Measurements from ENCODE around the gene TIMM17A.
"Not testable (repeated sequence)": the region's sequence is repeated elsewhere in the genome, so short reads cannot be mapped to it uniquely, and the experiment has no call there.

Gene TIMM17A

GRCh38 chr1:201930803-201931202 is 24.5 kb upstream of the TIMM17A start:
- H3K9me3 Mint-ChIP-seq (ENCODE audit: low read depth), result no peaks in the 10 kb centered on the region
- H3K4me3 Mint-ChIP-seq, result no peak overlapping the region
- H3K27ac Mint-ChIP-seq, result no peak overlapping the region
- no peaks in the 10 kb centered on the region for H3K4me1 Mint-ChIP-seq (ENCODE audit: low read depth)
- no peaks in the 10 kb centered on the region for H3K36me3 Mint-ChIP-seq
- no peaks in the 10 kb centered on the region for H3K27me3 Mint-ChIP-seq

DNA sequence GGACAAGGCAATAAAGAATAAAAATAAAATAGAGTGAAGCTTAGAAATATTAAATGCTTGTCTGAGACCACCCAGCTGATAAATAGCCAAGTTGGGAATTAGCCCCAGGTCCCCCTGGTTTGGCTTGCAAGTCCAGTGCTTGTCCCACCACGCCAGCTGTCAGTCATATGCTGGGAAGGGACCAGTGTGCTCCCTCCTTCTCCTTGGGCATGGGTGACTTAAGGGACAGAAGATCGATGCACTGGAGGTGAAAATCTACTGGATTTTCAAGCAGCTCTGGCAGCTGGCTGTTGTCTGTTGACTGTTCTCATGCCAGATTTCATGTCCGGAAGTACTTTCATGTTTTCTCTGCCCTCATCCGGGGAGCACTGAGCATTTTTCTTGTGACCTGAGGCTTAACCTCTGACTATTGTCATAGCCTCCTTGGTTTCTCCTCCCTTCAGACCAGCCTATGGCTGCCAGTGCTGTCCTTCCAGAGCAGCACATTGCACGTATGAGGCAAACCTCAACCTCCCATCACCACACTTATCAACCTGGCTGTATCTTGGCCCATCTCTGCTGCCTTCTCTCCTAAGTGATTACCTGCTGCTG is 21.4 kb upstream of the TIMM17A start:
- Mint-ChIP-seq H3K27ac (no peak overlapping the region), H3K36me3 (no peaks in the 10 kb centered on the region), H3K4me1 (ENCODE audit: low read depth) (no peaks in the 10 kb centered on the region), H3K9me3 (ENCODE audit: low read depth) (no peaks in the 10 kb centered on the region), H3K27me3 (peaks cover 3% of the 10 kb centered on the region), H3K4me3 (no peak overlapping the region)

GRCh38 chr1:201937624-201938213 is 17.6 kb upstream of the TIMM17A start:
- H3K4me3 Mint-ChIP-seq, result no peak overlapping the region
- H3K27ac Mint-ChIP-seq, result no peak overlapping the region
- H3K9me3 Mint-ChIP-seq (ENCODE audit: low read depth), result no peaks in the 10 kb centered on the region
- H3K36me3 Mint-ChIP-seq, result no peaks in the 10 kb centered on the region
- no peaks in the 10 kb centered on the region for H3K4me1 Mint-ChIP-seq (ENCODE audit: low read depth)
- peaks cover 5% of the 10 kb centered on the region for H3K27me3 Mint-ChIP-seq

DNA sequence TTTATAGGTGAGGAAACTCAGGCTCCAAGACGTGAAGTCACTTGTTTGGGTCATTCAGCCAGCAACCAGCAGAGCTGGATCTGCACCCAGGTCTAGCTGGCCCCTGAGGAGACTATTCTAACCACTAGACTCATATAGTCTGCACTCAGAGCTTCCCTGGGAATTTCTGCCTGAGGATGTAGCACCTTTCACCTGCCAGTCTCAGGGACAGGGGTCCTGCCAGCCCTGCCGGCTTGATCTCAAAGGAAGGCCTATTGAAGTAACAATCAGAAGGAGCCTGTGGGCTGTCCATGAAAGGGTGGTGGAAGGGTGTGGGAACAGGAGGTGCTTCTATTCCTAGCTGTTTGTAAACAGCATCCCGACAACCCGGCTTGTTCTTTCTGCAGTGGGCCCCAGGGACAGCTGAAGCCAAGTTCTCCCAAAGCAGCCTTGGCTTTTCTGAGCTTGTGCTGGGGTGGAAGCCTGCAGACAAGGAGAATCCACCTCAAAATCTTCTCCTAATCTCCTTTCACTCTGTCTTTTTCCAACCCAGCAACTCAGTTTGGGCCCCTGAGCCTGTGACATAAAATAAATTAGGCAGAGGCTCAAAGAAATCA is 16.8 kb upstream of the TIMM17A start:
- Mint-ChIP-seq H3K27ac (no peak overlapping the region), H3K4me3 (no peak overlapping the region), H3K4me1 (ENCODE audit: low read depth) (no peaks in the 10 kb centered on the region), H3K9me3 (ENCODE audit: low read depth) (no peaks in the 10 kb centered on the region), H3K27me3 (peaks cover 5% of the 10 kb centered on the region), H3K36me3 (no peaks in the 10 kb centered on the region)

- Mint-ChIP-seq H3K9me3 (ENCODE audit: low read depth) (no peaks in the 10 kb centered on the region), H3K36me3 (no peaks in the 10 kb centered on the region), H3K27ac (no peak overlapping the region), H3K4me3 (no peak overlapping the region), H3K27me3 (peaks cover 8% of the 10 kb centered on the region), H3K4me1 (ENCODE audit: low read depth) (no peaks in the 10 kb centered on the region)
Observed at GRCh38 chr1:201939148-201939547, 16.2 kb upstream of the TIMM17A start.

DNA sequence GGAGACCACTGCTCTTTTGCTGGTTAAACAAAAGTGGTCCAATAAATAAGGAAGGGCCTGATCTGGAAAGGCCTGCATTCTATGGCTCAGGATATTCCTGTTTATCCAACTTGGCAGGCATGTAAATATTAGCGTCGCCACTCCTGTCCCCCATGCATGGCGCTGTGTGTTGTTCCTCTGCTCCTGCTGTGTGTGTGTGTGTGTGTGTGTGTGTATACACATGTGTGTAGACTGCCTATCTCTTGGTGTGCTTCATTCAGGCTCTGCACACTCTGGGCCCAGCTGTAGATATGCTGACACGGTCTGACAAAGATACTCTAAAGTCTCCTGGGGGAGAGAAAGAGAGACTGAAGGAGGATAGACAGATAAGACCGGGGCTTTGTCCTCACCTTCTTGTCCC is 15.7 kb upstream of the TIMM17A start:
- no peaks in the 10 kb centered on the region for H3K9me3 Mint-ChIP-seq (ENCODE audit: low read depth)
- no peaks in the 10 kb centered on the region for H3K4me1 Mint-ChIP-seq (ENCODE audit: low read depth)
- H3K27ac Mint-ChIP-seq, result no peak overlapping the region
- peaks cover 9% of the 10 kb centered on the region for H3K27me3 Mint-ChIP-seq
- H3K36me3 Mint-ChIP-seq, result no peaks in the 10 kb centered on the region
- H3K4me3 Mint-ChIP-seq, result no peak overlapping the region

DNA sequence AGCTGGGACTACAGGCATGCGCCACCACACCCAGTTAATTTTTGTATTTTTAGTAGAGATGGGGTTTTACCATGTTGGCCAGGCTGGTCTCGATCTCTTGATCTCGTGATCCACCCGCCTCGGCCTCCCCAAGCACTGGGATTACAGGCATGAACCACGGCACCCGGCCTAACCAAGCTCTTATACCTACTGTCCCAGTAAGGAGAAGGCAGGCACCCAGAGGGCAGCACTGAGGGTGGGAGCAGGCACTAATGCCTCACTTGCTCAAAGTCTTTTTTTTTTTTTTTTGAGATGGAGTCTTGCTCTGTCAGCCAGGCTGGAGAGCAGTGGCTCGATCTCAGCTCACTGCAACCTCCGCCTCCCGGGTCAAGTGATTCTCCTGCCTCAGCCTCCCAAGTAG is 15.0 kb upstream of the TIMM17A start:
- not testable (repeated sequence) for H3K4me1 Mint-ChIP-seq (ENCODE audit: low read depth); H3K9me3 Mint-ChIP-seq (ENCODE audit: low read depth); H3K4me3 Mint-ChIP-seq

DNA sequence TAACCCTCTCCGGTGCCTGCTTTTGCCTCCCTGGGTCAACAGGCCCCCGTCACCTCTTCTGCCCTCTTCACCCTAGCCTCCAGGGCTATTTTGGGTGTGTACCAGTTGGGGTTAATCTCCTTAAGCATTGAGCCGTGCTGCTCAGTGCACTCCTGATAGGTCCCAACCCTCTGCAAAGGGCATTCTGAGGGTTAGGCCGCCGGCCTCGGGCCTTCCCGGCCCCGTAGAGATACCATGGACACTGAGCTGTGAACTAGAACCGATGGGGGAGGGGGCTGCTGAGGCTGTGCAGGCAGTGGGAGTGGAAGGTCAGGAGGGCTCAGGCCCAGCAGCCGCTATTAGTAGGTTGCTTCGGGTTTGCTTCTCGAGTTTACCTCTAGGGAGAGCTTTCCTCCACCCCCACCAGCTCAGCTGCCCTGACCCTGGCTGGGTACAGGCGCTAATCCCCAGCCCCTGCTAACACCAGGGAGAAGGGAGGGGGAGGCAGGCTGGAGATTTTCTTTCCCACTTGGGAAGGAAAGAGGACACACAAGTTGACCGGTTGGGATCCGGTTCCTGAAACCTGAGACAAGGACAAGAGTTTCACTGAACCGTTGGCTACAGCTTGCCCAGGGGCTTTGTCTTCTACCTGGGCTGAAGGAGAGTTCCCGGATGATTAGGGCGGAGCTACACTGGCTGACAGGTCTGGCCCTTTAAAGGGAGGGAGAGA is 13.7 kb upstream of the TIMM17A start:
- no peaks in the 10 kb centered on the region for H3K9me3 Mint-ChIP-seq (ENCODE audit: low read depth)
- H3K36me3 Mint-ChIP-seq, result no peaks in the 10 kb centered on the region
- H3K27me3 Mint-ChIP-seq, result peaks cover 26% of the 10 kb centered on the region
- no peak overlapping the region for H3K27ac Mint-ChIP-seq
- H3K4me1 Mint-ChIP-seq (ENCODE audit: low read depth), result peaks cover 10% of the 10 kb centered on the region
- H3K4me3 Mint-ChIP-seq, result no peak overlapping the region

More for the DNA sequence above, 15.0 kb upstream of the TIMM17A start:
- H3K36me3 Mint-ChIP-seq, H3K27ac Mint-ChIP-seq: not testable (repeated sequence)
- H3K27me3 Mint-ChIP-seq, result peaks cover 17% of the 10 kb centered on the region

- Mint-ChIP-seq H3K36me3 (no peaks in the 10 kb centered on the region), H3K4me3 (no peak overlapping the region), H3K27ac (no peak overlapping the region), H3K9me3 (ENCODE audit: low read depth) (no peaks in the 10 kb centered on the region), H3K27me3 (peaks cover 30% of the 10 kb centered on the region), H3K4me1 (ENCODE audit: low read depth) (peaks cover 14% of the 10 kb centered on the region)
Observed at GRCh38 chr1:201942129-201942495, 13.2 kb upstream of the TIMM17A start.

GRCh38 chr1:201944002-201944401 is 11.3 kb upstream of the TIMM17A start:
- Mint-ChIP-seq H3K4me1 (ENCODE audit: low read depth) (peaks cover 14% of the 10 kb centered on the region), H3K27me3 (peaks cover 38% of the 10 kb centered on the region), H3K27ac (no peak overlapping the region), H3K36me3 (no peaks in the 10 kb centered on the region), H3K4me3 (no peak overlapping the region), H3K9me3 (ENCODE audit: low read depth) (no peaks in the 10 kb centered on the region)

DNA sequence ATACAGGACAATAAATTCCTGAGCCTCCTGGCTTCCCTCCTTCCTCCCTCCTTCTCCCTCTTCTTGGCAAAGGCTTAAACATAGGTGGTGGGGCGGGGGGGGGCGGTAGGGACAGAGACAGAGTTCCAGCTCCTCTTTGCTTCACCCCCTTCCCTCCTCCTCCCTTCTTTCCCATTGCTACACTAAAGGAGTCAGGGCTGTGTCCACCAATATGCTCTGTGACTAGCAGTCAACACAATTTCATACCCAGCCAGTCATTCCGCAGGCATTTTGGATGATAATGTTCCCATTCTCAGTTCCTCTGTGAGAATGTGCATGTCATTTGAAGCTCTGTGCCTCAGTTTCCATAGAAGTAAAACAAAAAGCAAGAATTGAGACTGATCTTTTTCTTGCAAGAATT is 10.7 kb upstream of the TIMM17A start:
- no peak overlapping the region for H3K4me3 Mint-ChIP-seq
- no peak overlapping the region for H3K27ac Mint-ChIP-seq
- no peaks in the 10 kb centered on the region for H3K9me3 Mint-ChIP-seq (ENCODE audit: low read depth)
- H3K27me3 Mint-ChIP-seq, result peaks cover 38% of the 10 kb centered on the region
- H3K4me1 Mint-ChIP-seq (ENCODE audit: low read depth), result peaks cover 14% of the 10 kb centered on the region
- no peaks in the 10 kb centered on the region for H3K36me3 Mint-ChIP-seq

- Mint-ChIP-seq H3K9me3 (ENCODE audit: low read depth) (no peaks in the 10 kb centered on the region), H3K27me3 (peaks cover 37% of the 10 kb centered on the region), H3K4me1 (ENCODE audit: low read depth) (peaks cover 14% of the 10 kb centered on the region), H3K36me3 (no peaks in the 10 kb centered on the region), H3K4me3 (no peak overlapping the region), H3K27ac (no peak overlapping the region)
Observed at GRCh38 chr1:201945157-201945556, 10.1 kb upstream of the TIMM17A start.

- Mint-ChIP-seq H3K36me3 (no peaks in the 10 kb centered on the region), H3K9me3 (ENCODE audit: low read depth) (no peaks in the 10 kb centered on the region), H3K27me3 (peaks cover 37% of the 10 kb centered on the region), H3K4me1 (ENCODE audit: low read depth) (peaks cover 14% of the 10 kb centered on the region), H3K27ac (no peak overlapping the region), H3K4me3 (peak overlapping the region; percentile 71)
Observed at GRCh38 chr1:201945863-201946223, 9.5 kb upstream of the TIMM17A start.

- H3K27ac Mint-ChIP-seq, result no peak within 1 kb of the TSS
- H3K36me3 Mint-ChIP-seq, result no peaks in the 10 kb centered on the region
- H3K9me3 Mint-ChIP-seq (ENCODE audit: low read depth), result no peaks in the 10 kb centered on the region
- H3K4me1 Mint-ChIP-seq (ENCODE audit: low read depth), result peaks cover 14% of the 10 kb centered on the region
- H3K27me3 Mint-ChIP-seq, result peaks cover 37% of the 10 kb centered on the region
- peak within 1 kb of the TSS; percentile 71 for H3K4me3 Mint-ChIP-seq
Observed at GRCh38 chr1:201946224-201946908, 8.9 kb upstream of the TIMM17A start, which contains the start of gene LMOD1. LMOD1 (minus strand) TSS chr1:201946548; CDS start chr1:201946340, 208 bp downstream.

DNA sequence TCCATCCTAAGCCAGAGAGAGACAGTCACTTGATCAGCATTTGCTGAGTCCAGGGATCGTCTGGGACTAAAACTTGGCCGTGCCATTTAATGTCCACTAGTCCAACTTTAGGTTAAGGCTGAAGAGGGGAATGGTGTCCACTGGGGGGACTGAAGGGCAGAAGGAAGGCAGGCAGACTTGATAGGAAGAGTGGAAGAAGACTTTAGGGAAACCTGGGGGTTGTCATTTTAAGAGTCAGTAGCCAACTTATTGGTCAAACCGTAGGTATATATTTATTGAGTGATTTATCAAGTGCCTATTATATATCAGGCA is 7.7 kb upstream of the TIMM17A start:
- no peak overlapping the region for H3K4me3 Mint-ChIP-seq
- H3K27me3 Mint-ChIP-seq, result peaks cover 37% of the 10 kb centered on the region
- no peaks in the 10 kb centered on the region for H3K36me3 Mint-ChIP-seq
- H3K4me1 Mint-ChIP-seq (ENCODE audit: low read depth), result peaks cover 14% of the 10 kb centered on the region
- H3K9me3 Mint-ChIP-seq (ENCODE audit: low read depth), result no peaks in the 10 kb centered on the region
- H3K27ac Mint-ChIP-seq, result peak overlapping the region; percentile 8

Data from activated naive CD8-positive, alpha-beta T cell (primary cell).